IPS-18a (cell line): ENCODE measurements around the gene TDRD1.

Experiments used
- H3K27ac ChIP-seq: one replicate; pipeline ENCODE4 v1.5.1; 2013; ENCODE audit warnings: low read length
- H3K27me3 ChIP-seq: one replicate; pipeline ENCODE4 v1.6.1; 2013; ENCODE audit warnings: mild to moderate bottlenecking, low read length; ENCODE audit not compliant: control insufficient read depth, insufficient read depth
- H3K36me3 ChIP-seq: one replicate; pipeline ENCODE4 v1.6.1; 2013; ENCODE audit warnings: low read depth, low read length; ENCODE audit not compliant: control insufficient read depth
- H3K4me1 ChIP-seq: one replicate; pipeline ENCODE4 v1.6.1; 2013; ENCODE audit warnings: low read depth, low read length; ENCODE audit not compliant: control insufficient read depth
- H3K4me3 ChIP-seq: one replicate; pipeline ENCODE4 v1.5.1; 2013; ENCODE audit warnings: low read length
- H3K9ac ChIP-seq: one replicate; pipeline ENCODE4 v1.6.1; 2013; ENCODE audit warnings: mild to moderate bottlenecking, low read length, moderate library complexity
- H3K9me3 ChIP-seq: one replicate; pipeline ENCODE4 v1.6.1; 2013; ENCODE audit warnings: low read depth, low read length; ENCODE audit not compliant: control insufficient read depth

Gene TDRD1

GRCh38 chr10:114157912-114158311, 21.2 kb upstream of the TDRD1 start:
- Histone ChIP-seq H3K27ac (no peak overlapping the region), H3K27me3 (no peaks in the 10 kb centered on the region), H3K4me3 (no peak overlapping the region), H3K36me3 (peaks cover 11% of the 10 kb centered on the region), H3K9me3 (no peaks in the 10 kb centered on the region), H3K4me1 (no peaks in the 10 kb centered on the region), H3K9ac (no peak overlapping the region)

- Histone ChIP-seq H3K36me3 (peaks cover 8% of the 10 kb centered on the region), H3K4me3 (no peak overlapping the region), H3K9me3 (peaks cover under 1% of the 10 kb centered on the region), H3K27me3 (no peaks in the 10 kb centered on the region), H3K9ac (no peak overlapping the region), H3K4me1 (peaks cover 14% of the 10 kb centered on the region), H3K27ac (no peak overlapping the region)
Measured at GRCh38 chr10:114163062-114163461, 16.1 kb upstream of the TDRD1 start.

GRCh38 chr10:114166043-114166442, 13.1 kb upstream of the TDRD1 start:
- peak overlapping the region; percentile 30 for H3K4me3 ChIP-seq

GRCh38 chr10:114166494-114166893, 12.7 kb upstream of the TDRD1 start:
- Histone ChIP-seq H3K9me3 (peaks cover 10% of the 10 kb centered on the region), H3K27me3 (no peaks in the 10 kb centered on the region), H3K4me1 (peaks cover 14% of the 10 kb centered on the region), H3K4me3 (peak overlapping the region; percentile 30), H3K9ac (no peak overlapping the region), H3K27ac (no peak overlapping the region), H3K36me3 (peaks cover 12% of the 10 kb centered on the region)

More at GRCh38 chr10:114166043-114166442, 13.1 kb upstream of the TDRD1 start:
- Histone ChIP-seq H3K9me3 (peaks cover 10% of the 10 kb centered on the region), H3K27me3 (no peaks in the 10 kb centered on the region), H3K9ac (no peak overlapping the region), H3K4me1 (peaks cover 14% of the 10 kb centered on the region), H3K36me3 (peaks cover 12% of the 10 kb centered on the region), H3K27ac (no peak overlapping the region)

GRCh38 chr10:114167985-114168384, 11.2 kb upstream of the TDRD1 start:
- Histone ChIP-seq H3K4me1 (peaks cover 23% of the 10 kb centered on the region), H3K4me3 (no peak overlapping the region), H3K9ac (no peak overlapping the region), H3K36me3 (peaks cover 4% of the 10 kb centered on the region), H3K27ac (no peak overlapping the region), H3K9me3 (peaks cover 10% of the 10 kb centered on the region), H3K27me3 (no peaks in the 10 kb centered on the region)

- H3K27me3 ChIP-seq: no peaks in the 10 kb centered on the region
- no peak overlapping the region for H3K9ac ChIP-seq
- H3K4me3 ChIP-seq: no peak overlapping the region
- peaks cover 26% of the 10 kb centered on the region for H3K4me1 ChIP-seq
- no peak overlapping the region for H3K27ac ChIP-seq
- peaks cover 10% of the 10 kb centered on the region for H3K9me3 ChIP-seq
- peaks cover 4% of the 10 kb centered on the region for H3K36me3 ChIP-seq
Measured at GRCh38 chr10:114168450-114169009, 10.6 kb upstream of the TDRD1 start.

GRCh38 chr10:114172216-114172615, 6.9 kb upstream of the TDRD1 start:
- H3K9ac ChIP-seq: no peak overlapping the region
- H3K9me3 ChIP-seq: peaks cover 10% of the 10 kb centered on the region
- peaks cover 4% of the 10 kb centered on the region for H3K36me3 ChIP-seq
- no peak overlapping the region for H3K27ac ChIP-seq
- peak overlapping the region; percentile 81 for H3K4me3 ChIP-seq
- peaks cover 15% of the 10 kb centered on the region for H3K27me3 ChIP-seq
- H3K4me1 ChIP-seq: peaks cover 16% of the 10 kb centered on the region

- Histone ChIP-seq H3K36me3 (peaks cover 4% of the 10 kb centered on the region), H3K27me3 (peaks cover 15% of the 10 kb centered on the region), H3K4me1 (peaks cover 16% of the 10 kb centered on the region), H3K9me3 (peaks cover 10% of the 10 kb centered on the region), H3K4me3 (peak overlapping the region; percentile 81), H3K27ac (no peak overlapping the region), H3K9ac (peak overlapping the region; percentile 74)
Measured at GRCh38 chr10:114172776-114173602, 6.2 kb upstream of the TDRD1 start.

- Histone ChIP-seq H3K27me3 (peaks cover 15% of the 10 kb centered on the region), H3K4me1 (peaks cover 16% of the 10 kb centered on the region), H3K9me3 (peaks cover 4% of the 10 kb centered on the region), H3K9ac (peak overlapping the region; percentile 74), H3K4me3 (peak overlapping the region; percentile 81), H3K27ac (no peak overlapping the region), H3K36me3 (peaks cover 2% of the 10 kb centered on the region)
Measured at GRCh38 chr10:114173603-114173920, 5.6 kb upstream of the TDRD1 start.

- H3K9ac ChIP-seq: peak within 1 kb of the TSS; percentile 74
- H3K36me3 ChIP-seq: no peaks in the 10 kb centered on the region
- peak within 1 kb of the TSS; percentile 81 for H3K4me3 ChIP-seq
- H3K27ac ChIP-seq: no peak within 1 kb of the TSS
- peaks cover 16% of the 10 kb centered on the region for H3K4me1 ChIP-seq
- H3K9me3 ChIP-seq: no peaks in the 10 kb centered on the region
- H3K27me3 ChIP-seq: peaks cover 15% of the 10 kb centered on the region
Measured at GRCh38 chr10:114173921-114174694, 5.0 kb upstream of the TDRD1 start, which contains the start of gene CCDC186. Gene CCDC186 (minus strand): TSS chr10:114174203. CDS start chr10:114163268, 10,935 bp downstream.

GRCh38 chr10:114174695-114175188, 4.4 kb upstream of the TDRD1 start:
- Histone ChIP-seq H3K27me3 (peaks cover 15% of the 10 kb centered on the region), H3K27ac (no peak overlapping the region), H3K4me1 (peaks cover 19% of the 10 kb centered on the region), H3K36me3 (no peaks in the 10 kb centered on the region), H3K9me3 (no peaks in the 10 kb centered on the region), H3K9ac (peak overlapping the region; percentile 45), H3K4me3 (peak overlapping the region; percentile 81)
